Large intestine (tissue), 3 donors: Measurements from ENCODE around the gene FAM186B. TPM values are rescaled to one million over a fixed set of nuclear protein-coding genes. Genes with fewer than 3 reads are reported as not detected.

Experiments
- DNase-seq, 2 donors: peaks; one replicate each; pipeline versions ENCODE4 v3.0.0 to v3.0.0-alpha.2; 2013
- H3K27ac ChIP-seq: one replicate; pipeline ENCODE4 v1.5.1; 2013; ENCODE audit warnings: low read length
- H3K27me3 ChIP-seq: 2 replicates; pipeline ENCODE4 v1.6.1; 2013; ENCODE audit warnings: low read length; ENCODE audit not compliant: control insufficient read depth, insufficient read depth
- H3K36me3 ChIP-seq: 2 replicates; pipeline ENCODE4 v1.6.1; 2013; ENCODE audit warnings: low read length; ENCODE audit not compliant: control insufficient read depth, insufficient read depth
- H3K4me1 ChIP-seq: one replicate; pipeline ENCODE4 v1.6.1; 2013; ENCODE audit warnings: low read length; ENCODE audit not compliant: control insufficient read depth, insufficient read depth
- H3K4me3 ChIP-seq: one replicate; pipeline ENCODE4 v1.5.1; 2013; ENCODE audit warnings: low read length
- H3K9me3 ChIP-seq: one replicate; pipeline ENCODE4 v1.6.1; 2013; ENCODE audit warnings: mild to moderate bottlenecking, low read depth, low read length, moderate library complexity; ENCODE audit not compliant: control insufficient read depth
- WGBS: methylation state at CpG from one replicate; pipeline ENCODE4 v1.1.5; 2013; ENCODE audit warnings: low lambda C conversion rate; ENCODE audit not compliant: insufficient coverage; 5-methylcytosine and 5-hydroxymethylcytosine counted together
- polyA plus RNA-seq: library from polyadenylated mRNA; unstranded; fragments of 120-200 nt; gene quantifications from one replicate; pipeline ENCODE4 v1.2.1, GENCODE V29; 2013

The FAM186B gene
- polyA plus RNA-seq, 1 donor = 0.91 TPM

DNA sequence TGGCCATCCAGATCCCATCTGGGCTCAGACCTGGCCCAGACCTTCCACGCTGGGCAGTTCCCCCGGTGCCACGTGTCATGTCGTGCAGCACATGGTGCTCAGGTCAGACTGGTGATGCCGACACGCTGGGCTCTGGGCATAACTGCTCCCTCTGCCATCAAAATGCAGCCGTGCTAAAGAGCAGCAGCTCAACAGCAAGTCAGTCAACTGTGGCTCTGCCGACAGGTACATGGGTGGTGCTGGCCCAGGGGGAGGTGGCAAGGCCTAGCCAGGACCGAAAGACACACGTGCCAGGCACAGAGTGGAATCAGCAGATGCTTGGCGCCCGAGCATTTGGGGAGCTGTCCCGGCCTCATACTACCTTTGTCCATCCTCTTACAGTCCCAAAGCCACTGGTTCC lies 39.1 kb downstream of the FAM186B start:
- Histone ChIP-seq H3K27ac (no peak overlapping the region), H3K9me3 (no peaks in the 10 kb centered on the region), H3K27me3 (no peaks in the 10 kb centered on the region), H3K4me1 (peaks cover 12% of the 10 kb centered on the region), H3K4me3 (no peak overlapping the region), H3K36me3 (peaks cover 44% of the 10 kb centered on the region)
- no CpG with 5 or more reads among the region's 13 CpGs for WGBS
- no peak for DNase-seq

- WGBS = 100% methylated on average over 1 of the region's 12 CpGs
- H3K9me3 ChIP-seq = no peaks in the 10 kb centered on the region
- peaks cover 51% of the 10 kb centered on the region for H3K36me3 ChIP-seq
- no peak overlapping the region for H3K27ac ChIP-seq
- H3K27me3 ChIP-seq = no peaks in the 10 kb centered on the region
- DNase-seq = no peak
- H3K4me1 ChIP-seq = peaks cover 12% of the 10 kb centered on the region
- H3K4me3 ChIP-seq = no peak overlapping the region
Observed at GRCh38 chr12:49565406-49566265, 39.8 kb downstream of the FAM186B start.

- WGBS = no CpG with 5 or more reads among the region's 8 CpGs
- peaks cover 59% of the 10 kb centered on the region for H3K36me3 ChIP-seq
Observed at GRCh38 chr12:49564686-49565405, 40.6 kb downstream of the FAM186B start.

GRCh38 chr12:49563951-49564685 lies 41.3 kb downstream of the FAM186B start:
- WGBS = no CpG with 5 or more reads among the region's 14 CpGs
- peaks cover 66% of the 10 kb centered on the region for H3K36me3 ChIP-seq
- no peak overlapping the region for H3K4me3 ChIP-seq
- H3K27ac ChIP-seq = no peak overlapping the region
- DNase-seq = no peak
- peaks cover 9% of the 10 kb centered on the region for H3K4me1 ChIP-seq
- H3K9me3 ChIP-seq = no peaks in the 10 kb centered on the region
- H3K27me3 ChIP-seq = no peaks in the 10 kb centered on the region

More at GRCh38 chr12:49564686-49565405, 40.6 kb downstream of the FAM186B start:
- Histone ChIP-seq H3K4me3 (no peak overlapping the region), H3K4me1 (peaks cover 12% of the 10 kb centered on the region), H3K27ac (no peak overlapping the region), H3K9me3 (no peaks in the 10 kb centered on the region), H3K27me3 (no peaks in the 10 kb centered on the region)
- no peak for DNase-seq

DNA sequence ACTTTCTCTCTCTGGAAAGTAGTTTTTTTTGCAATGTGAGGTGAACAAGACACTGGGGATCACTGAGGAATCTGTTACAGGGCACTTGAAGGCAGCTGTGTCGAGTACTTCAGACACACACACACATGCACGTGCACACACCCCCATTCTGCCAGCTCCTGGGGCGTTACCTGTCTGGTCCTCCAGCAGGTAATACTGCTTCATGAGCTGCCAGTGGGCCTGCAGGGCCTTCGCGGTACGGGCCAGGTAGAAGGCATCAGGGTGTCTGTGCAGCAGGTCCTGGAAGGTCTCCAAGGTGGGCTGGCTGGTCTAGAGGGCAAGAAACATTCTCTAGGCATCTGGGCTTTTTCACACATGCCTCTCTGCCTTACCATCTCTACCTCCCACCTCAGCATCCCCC lies 42.6 kb downstream of the FAM186B start:
- H3K9me3 ChIP-seq = no peaks in the 10 kb centered on the region
- H3K27ac ChIP-seq = no peak overlapping the region
- WGBS = no CpG with 5 or more reads among the region's 6 CpGs
- peaks cover 6% of the 10 kb centered on the region for H3K4me1 ChIP-seq
- peaks cover 79% of the 10 kb centered on the region for H3K36me3 ChIP-seq
- H3K27me3 ChIP-seq = no peaks in the 10 kb centered on the region
- DNase-seq = no peak
- no peak overlapping the region for H3K4me3 ChIP-seq

DNA sequence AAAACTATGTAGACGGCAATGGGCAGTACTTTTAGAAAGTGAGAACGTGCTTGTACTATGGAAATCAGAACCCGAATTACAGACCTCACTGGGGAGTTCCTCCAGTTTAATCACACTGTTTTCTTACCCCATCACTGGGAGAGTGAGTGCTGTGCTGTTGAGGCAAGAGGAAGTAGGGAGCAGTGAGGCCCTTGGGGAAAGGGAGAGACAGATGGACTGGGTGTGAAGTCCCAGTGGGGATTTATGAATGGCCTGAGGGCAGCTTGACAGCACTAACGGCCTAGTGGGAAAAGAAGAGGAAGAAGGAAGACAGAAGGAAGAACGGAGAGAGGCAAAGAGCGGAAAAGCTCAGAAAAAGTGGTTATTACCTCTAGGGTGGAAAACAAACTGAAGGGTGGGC lies 43.2 kb downstream of the FAM186B start:
- no peaks in the 10 kb centered on the region for H3K27me3 ChIP-seq
- peaks cover 6% of the 10 kb centered on the region for H3K4me1 ChIP-seq
- no peaks in the 10 kb centered on the region for H3K9me3 ChIP-seq
- H3K36me3 ChIP-seq = peaks cover 85% of the 10 kb centered on the region
- WGBS = 100% methylated on average over 1 of the region's 6 CpGs
- no peak overlapping the region for H3K27ac ChIP-seq
- H3K4me3 ChIP-seq = no peak overlapping the region
- DNase-seq = no peak

- H3K36me3 ChIP-seq = peaks cover 95% of the 10 kb centered on the region
- no peaks in the 10 kb centered on the region for H3K4me1 ChIP-seq
- no CpG with 5 or more reads among the region's 7 CpGs for WGBS
- H3K27ac ChIP-seq = no peak overlapping the region
- H3K27me3 ChIP-seq = no peaks in the 10 kb centered on the region
- DNase-seq = no peak
- no peaks in the 10 kb centered on the region for H3K9me3 ChIP-seq
- H3K4me3 ChIP-seq = no peak overlapping the region
Observed at GRCh38 chr12:49560695-49561094, 44.7 kb downstream of the FAM186B start.

- DNase-seq = no peak
- peaks cover 79% of the 10 kb centered on the region for H3K36me3 ChIP-seq
Observed at GRCh38 chr12:49559011-49559675, 46.3 kb downstream of the FAM186B start.

DNA sequence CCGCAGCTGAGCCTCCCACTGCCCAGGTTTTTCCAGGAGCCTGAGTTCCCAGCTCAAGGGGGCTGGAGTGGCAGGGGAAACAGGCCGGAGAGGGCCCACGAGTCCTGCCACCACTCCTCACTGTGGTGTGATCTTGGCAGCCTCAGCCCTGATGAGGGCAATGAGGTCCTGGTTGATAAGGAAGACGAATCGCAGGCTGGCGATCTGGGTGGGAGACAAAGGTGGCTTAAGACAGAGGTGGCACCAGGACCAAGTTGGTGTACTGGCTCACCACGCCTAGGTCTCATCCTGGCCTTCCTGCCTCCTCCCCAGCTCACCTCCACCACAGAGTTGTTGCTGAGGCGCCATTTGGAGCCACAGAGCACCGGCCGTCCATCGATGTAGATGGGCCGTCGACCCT lies 46.9 kb downstream of the FAM186B start:
- Histone ChIP-seq H3K9me3 (no peaks in the 10 kb centered on the region), H3K27ac (no peak overlapping the region), H3K4me1 (no peaks in the 10 kb centered on the region), H3K36me3 (peaks cover 73% of the 10 kb centered on the region), H3K4me3 (no peak overlapping the region), H3K27me3 (no peaks in the 10 kb centered on the region)
- DNase-seq = no peak
- no CpG with 5 or more reads among the region's 13 CpGs for WGBS

More at GRCh38 chr12:49559011-49559675, 46.3 kb downstream of the FAM186B start:
- no peak overlapping the region for H3K4me3 ChIP-seq
- H3K27me3 ChIP-seq = no peaks in the 10 kb centered on the region
- H3K9me3 ChIP-seq = no peaks in the 10 kb centered on the region
- no peaks in the 10 kb centered on the region for H3K4me1 ChIP-seq
- no CpG with 5 or more reads among the region's 17 CpGs for WGBS
- H3K27ac ChIP-seq = no peak overlapping the region

DNA sequence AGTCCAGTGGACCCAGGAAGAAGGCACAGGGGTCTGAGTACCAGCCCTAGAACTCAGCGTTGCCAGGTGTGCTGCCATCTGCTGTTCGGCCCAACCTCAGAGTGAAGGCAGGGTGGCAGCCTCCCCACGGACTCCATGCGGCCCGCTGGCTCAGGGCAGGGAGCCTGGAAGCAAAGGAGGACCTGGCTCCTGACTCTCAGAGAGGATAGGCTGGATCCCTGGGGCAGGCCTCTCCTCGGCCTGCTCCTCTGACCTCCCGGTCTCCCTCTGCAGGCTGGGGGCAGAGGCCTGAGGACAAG lies 47.6 kb downstream of the FAM186B start:
- DNase-seq = no peak
- no CpG with 5 or more reads among the region's 7 CpGs for WGBS
- peaks cover 67% of the 10 kb centered on the region for H3K36me3 ChIP-seq
- no peaks in the 10 kb centered on the region for H3K27me3 ChIP-seq
- H3K4me3 ChIP-seq = no peak overlapping the region
- H3K9me3 ChIP-seq = no peaks in the 10 kb centered on the region
- no peaks in the 10 kb centered on the region for H3K4me1 ChIP-seq
- no peak overlapping the region for H3K27ac ChIP-seq
